HG03097 (cell line): Measurements from ENCODE around the gene KCTD17.

Experiments
- ATAC-seq: cut with Tn5 transposase; IDR thresholded peaks from one replicate; pipeline ENCODE4 v1.9.1; 2021; ENCODE audit not compliant: unreplicated experiment, low FRiP score

The KCTD17 gene

DNA sequence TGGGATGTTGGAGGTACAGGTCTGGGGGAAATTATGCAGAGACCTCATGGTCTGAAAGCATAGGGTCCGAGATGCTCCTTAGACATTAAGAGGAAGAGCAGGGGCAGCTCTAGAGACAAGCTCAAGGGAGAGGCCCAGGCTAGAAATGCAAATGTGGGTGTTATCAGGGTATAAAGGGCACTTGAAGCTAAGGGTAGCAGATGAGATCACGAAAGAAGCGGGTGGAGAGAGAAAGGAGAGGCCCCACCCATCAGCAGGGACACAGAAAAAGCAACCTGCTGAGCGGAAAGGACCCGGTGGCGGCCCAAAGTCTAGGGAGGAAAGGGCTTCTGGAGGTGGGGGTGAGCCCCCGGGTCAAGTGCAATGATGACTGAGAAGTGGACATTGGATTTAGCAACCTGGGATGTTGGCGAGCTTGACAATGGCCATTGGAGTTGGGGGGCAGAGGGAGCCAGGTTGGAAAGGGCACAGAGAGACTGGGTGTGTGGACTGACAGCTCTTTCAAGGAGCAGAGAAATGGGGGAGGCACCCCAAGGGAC, 49.1 kb downstream of the KCTD17 start:
- ATAC-seq = no peak

DNA sequence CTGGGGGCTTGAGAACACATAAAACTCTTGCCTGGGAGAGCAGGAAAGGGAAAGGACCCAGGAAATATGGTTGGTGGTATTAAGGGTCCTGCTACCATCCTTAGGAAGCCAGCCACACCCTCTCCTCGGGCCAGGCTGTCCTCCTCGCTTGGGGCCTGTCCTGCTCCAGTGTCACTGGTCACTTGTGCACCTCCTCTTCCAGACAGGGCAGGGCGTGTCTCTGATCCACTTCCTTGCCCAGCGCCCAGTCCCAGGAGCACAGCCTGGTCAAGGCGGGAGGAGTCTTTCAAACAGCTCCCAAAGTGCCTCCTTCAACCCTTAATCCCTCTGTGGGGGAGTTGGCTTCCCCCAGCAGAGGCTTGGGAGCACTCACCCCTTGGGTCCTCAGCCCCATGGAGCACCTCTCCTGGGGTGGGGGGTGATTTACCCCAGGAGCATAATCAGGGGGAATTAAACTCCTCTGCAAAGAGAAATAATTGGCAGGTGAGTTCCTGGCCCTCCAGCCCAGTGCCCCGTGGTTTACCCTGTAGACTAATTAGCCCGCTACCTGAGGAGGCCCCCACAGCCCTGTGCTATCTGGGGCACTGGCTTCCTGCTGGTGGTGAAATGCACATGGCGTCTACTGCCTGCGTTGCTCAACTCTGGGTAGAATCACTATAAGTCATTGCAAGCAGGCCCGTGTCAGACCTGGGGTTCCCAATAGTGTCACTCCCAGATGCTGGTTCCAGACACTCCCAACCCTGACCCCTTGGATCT, 49.9 kb downstream of the KCTD17 start:
- no peak for ATAC-seq

DNA sequence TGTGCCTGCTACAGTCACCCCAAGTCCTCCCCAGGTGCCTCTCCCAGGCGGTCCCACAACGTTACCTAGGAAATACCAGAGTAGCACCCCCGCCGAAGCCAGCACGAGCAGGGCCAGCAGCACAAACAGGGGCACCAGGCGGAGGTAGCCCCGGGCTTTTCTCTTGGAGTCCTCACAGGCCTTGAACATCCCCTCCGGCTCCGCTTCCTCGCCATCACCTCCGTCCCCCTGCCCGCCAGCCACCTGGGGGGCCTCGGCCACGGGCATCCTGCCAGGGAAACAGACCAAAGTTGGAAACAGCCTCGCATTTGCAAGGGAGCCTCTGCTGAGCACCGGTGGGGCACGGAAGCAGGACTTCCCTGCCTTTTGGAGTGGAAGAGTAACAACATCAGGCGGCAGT, 51.6 kb downstream of the KCTD17 start:
- ATAC-seq = no peak

DNA sequence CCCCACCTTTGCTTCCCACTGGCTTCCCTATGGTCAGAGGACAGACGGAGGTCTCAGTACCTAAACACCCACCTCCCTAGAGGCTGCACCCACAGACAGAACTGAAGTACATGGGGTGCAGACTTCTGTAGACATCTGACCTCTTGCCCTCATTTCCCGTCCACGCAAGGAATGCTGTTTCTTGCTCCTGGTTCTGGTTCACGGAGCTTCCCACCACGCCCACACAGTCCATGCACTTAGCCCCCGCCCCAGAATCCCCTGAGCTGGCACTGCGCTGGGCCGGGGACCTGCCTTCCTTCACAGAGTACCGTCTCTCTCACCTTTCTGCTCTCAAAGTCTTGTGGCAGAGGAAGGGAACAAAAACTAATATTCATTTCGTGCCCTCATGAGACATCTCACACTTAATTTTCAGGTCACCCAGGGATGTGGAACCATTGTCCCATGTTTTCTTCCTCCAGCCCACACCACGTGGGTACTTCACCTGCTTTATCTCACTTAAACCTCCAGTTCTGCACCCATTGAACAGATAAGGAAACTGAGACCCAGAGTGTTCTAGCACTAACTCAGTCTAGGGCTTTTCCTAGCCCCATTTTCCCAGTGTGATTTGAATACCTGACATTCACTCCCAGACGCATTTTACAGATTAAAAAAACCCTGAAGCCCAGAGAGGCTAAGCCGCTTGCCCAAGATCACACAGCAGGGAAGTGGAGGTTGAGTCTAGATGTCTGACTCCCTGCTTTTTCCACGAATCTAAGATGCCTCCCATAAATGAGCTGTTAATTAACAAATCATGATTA, 52.3 kb downstream of the KCTD17 start:
- ATAC-seq = no peak

DNA sequence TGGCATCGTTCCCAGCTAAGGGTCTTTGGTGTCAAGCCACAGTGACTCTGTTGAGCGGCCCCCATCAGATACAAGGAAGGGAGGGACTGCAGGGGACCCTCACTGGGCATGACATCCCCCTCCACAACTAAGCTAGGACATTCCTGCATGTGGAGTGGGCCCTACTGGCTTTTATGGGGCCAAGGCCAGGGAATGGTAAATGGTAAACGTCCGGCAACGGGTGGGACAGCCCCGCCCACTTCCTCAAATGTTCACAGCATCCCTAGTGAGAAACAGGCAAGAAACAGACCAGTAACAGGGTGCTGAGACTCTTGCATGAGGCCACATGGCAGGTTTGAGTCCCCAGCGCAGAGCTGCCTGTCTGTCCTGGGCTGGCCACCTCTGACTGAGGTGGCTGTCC, 53.6 kb downstream of the KCTD17 start:
- ATAC-seq = no peak

DNA sequence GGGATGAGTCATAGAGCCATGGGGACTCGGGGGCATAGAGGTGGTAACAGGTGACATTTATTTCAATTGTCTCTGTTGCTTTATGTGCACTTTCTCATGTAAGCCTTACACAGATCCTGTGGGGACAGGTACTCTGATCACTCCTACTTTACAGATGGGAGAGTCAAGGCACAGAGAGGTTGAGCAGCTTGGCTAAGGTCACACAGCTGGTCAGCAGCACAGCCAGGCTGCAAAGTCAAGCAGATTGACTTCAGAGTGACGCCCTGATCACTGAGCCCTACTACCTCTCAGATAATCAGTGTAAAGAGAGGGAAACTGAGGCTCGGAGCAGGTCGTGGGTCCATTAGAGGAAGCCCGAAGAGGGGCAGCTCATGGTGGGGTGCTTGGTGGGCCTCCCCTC, 54.4 kb downstream of the KCTD17 start:
- no peak for ATAC-seq

DNA sequence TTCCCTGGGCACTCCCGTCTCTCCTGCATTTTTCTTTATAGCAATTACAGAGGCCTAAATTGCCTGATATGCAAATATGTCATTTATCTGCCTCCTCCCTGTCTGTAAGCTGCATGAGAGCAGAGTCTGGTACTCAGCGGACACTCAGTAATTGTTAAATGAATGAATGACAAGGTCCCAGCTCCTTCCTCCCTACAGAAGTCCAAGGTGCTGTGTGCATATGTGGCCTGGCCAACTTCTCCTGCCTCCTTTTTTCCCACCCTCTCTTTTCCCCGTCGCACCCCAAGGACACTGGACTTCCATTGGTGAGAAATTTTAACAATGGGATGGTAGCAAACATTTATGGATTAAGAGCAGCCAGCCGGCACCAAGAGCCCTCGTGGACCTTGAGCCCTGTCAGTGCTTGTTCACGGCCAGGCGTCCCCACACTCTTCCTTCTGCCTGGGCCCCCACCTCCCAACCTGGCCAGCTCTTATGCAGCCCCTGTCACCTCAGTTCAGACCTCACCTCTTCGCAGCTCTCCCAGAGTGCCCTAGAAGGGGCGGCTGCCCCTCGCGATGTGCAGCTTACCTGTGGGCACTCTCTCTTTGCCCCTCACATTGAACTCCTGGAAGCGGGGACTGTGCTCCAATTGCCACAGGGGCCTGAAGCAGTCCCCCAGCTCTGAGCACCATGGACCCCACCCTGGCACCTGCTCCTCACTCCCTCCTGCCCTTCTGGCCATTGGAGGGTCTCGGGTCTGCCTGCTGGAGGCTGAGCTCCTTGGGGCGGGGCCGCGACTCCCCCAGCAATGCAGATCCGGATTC, 56.5 kb downstream of the KCTD17 start:
- no peak for ATAC-seq

DNA sequence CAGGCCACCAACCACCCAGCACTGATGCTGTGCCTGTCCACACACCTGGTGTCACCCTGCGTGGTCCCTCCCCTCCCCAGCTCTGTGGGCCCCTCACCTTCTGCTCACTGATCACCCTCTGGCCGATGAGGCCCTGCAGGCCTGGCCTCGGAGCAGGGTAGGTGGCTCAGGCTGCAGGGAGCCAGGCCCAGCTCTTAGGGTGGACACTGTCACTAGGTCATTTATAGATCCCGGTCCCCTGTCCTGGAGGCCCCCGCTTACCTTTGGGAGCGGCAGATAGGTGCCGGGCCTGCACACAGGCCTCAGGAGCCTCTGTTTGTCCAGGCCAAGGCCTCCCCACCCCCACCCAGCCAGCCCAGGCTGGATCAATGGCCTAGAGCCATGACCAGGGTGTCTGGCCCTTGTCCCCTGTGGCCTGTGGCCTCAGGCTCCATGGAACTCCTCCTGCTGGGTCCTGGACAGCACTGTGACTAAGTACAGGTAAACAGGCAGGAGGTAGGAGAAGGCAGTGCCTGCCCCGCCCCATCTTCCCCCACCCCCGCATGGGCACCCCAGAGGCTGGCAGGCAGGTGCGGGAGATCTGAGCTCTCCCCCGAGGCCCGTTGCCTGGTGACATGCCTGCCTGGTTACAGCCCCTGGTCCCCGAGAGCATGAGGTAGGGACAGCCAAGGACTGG, 57.8 kb downstream of the KCTD17 start, which contains the start of gene TMPRSS6:
Gene TMPRSS6, minus strand, starts transcription at position 472 of the 676 bp plus-strand sequence. CDS start 6,296 bp downstream, outside the sequence.
- ATAC-seq = no peak

DNA sequence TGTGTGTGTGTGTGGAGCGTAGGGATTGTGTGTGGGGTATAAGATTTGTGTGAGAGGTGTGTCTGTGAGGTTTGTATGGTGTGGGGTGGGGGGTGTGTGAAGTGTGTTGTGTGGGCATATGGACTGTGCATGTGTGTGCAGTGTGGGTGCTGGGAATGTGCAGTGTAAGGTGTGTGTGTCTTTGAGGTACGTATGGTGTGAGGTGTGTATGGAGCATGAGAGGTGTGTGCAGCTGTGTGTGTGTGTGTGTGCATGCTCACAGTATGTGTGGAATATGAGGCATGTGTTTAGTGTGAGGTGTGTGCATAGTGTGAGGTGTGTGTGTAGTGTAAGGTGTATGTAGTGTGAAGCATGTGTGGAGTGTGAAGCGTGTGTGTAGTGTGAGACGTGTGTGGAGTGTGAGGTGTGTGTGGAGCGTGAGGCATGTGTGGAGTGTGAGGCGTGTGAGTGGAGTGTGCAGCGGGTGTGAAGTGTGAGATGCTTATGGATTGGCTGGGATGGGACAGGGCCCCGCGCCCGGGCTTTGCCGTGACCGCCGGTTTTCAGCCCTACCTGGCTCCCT, 59.7 kb downstream of the KCTD17 start:
- ATAC-seq = no peak

DNA sequence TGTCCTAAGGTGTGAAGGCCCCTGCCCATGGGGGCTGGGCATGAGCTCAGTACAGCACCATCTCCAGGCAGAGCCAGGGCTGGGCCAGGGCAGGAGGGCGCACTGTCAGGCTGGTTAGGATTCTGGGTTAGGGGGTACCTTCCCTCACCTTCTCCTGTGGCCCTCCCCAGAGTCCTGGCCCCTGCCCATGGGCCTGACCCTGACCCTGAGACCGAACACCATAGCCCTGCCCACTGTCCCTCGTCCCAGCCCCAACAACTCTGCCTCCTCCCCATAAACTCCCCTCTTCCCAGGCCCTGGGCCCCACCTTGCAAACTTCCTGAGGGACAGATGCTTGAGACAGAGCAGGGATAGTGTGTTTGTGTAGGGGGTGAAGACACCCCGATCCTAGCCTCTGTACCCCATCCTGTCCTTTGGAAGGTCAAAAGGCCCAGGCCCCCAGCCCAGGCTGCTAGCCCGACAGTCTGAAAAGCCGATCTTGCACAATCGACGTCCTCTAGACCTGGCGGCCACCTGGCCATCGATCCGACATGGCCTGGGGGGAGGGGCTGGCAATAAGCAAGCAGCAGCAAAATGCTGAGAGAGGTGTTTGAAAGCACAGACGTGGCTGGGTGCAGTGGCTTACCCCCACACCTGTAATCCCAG, 60.7 kb downstream of the KCTD17 start:
- no peak for ATAC-seq
